GM12892 (cell line): ENCODE data around the gene GLDC.
"Not testable (repeated sequence)": the region's sequence is repeated elsewhere in the genome, so short reads cannot be mapped to it uniquely, and the experiment has no call there.

Experiments
- DNase-seq: peaks from one replicate; pipeline ENCODE4 v3.0.0; 2011; ENCODE audit not compliant: insufficient read length
- FAIRE-seq: peaks from 2 replicates; lab custom pipeline; 2011; peaks lifted over from hg19 to GRCh38; lab: Jason Lieb, UNC
- POLR2A ChIP-seq: IDR thresholded peaks from 2 replicates; pipeline ENCODE4 v1.6.1; 2011; ENCODE audit warnings: low read depth, low read length, control low read depth
- POLR2AphosphoS5 ChIP-seq: IDR thresholded peaks from 2 replicates; pipeline ENCODE4 v1.6.1; 2011; ENCODE audit warnings: low read depth, low read length, control low read depth
- TAF1 ChIP-seq: IDR thresholded peaks from 2 replicates; pipeline ENCODE4 v1.6.1; 2011; ENCODE audit warnings: low read depth, mild to moderate bottlenecking, control low read depth, low read length, borderline replicate concordance

The GLDC gene

DNA sequence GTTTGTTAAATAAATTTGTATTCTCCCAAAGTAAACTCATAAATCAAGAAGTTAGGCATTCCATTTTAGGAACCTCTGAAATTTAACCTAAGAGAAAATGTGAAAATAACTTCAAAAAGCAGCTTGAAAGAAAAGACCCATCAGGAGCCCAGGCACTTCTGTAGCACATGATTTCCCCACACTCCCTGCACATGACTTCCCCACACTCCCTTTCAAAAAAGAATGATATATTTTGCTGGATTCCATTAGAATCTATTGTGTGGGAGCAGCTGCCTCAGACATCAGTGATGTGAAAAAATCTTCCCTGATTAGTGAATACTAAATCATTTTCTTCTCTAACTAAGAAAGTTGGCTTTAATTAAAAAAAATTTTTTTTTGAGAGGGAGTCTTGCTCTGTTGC is 83.3 kb downstream of the GLDC start:
- TF ChIP-seq POLR2A (no peak), POLR2AphosphoS5 (no peak), TAF1 (no peak)
- DNase-seq (no peak), FAIRE-seq (no peak)

DNA sequence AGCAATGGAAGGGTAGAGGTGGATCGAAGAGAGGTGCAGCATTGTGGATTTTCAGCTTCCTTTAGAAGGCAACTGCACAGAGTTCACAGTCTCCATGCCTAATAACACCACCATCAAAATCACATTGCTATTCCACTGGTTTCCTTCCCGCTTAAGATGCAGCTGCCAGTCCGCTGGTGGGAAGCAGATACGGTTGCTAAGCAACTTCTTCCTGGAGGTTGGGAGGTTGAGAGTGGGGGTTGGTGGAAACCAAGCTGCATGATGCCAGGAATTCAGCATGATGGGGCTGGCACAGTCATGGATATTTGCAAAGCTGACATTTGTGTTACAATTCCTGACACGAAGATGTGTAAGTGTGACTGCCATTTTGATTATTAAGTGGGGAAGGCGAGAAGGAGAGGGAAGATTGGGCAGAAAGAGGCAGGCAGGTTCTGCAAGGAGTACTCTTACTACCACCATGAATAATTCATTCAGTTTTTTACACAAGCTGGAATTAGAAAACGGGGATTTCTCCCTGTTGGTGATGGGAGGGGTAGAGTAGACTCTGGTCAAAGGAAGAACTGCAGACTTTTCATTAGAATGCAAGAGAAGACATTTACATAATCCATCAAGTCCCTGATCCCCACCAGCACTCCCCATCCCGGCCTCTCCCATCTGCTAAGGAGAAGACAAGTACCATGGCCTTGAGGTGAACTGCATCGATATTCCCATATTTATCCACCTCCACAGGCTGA is 87.5 kb downstream of the GLDC start:
- DNase-seq = no peak
- TF ChIP-seq TAF1 = no peak
- TF ChIP-seq POLR2AphosphoS5 = no peak
- no peak for TF ChIP-seq POLR2A
- no peak for FAIRE-seq

DNA sequence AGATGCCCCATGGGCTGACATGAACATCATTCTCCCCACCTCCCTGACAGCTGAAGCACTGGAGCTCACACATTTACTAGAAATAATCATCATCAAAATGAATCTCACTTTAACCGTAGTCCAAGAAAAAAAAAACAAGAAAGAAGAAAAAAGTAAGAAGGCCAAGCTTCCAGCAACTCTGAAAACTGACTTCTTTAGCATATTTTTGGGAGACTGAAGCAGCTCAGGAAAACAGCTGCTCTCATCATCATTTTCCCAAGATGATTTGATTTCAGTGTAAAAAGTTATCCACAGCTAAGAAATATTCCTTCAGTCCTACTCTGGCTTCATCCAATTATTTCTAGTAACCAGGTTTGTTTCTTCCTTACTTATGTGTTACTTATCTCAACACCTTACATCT is 91.7 kb downstream of the GLDC start:
- FAIRE-seq = no peak
- TF ChIP-seq POLR2AphosphoS5 (no peak), TAF1 (no peak), POLR2A (no peak)

DNA sequence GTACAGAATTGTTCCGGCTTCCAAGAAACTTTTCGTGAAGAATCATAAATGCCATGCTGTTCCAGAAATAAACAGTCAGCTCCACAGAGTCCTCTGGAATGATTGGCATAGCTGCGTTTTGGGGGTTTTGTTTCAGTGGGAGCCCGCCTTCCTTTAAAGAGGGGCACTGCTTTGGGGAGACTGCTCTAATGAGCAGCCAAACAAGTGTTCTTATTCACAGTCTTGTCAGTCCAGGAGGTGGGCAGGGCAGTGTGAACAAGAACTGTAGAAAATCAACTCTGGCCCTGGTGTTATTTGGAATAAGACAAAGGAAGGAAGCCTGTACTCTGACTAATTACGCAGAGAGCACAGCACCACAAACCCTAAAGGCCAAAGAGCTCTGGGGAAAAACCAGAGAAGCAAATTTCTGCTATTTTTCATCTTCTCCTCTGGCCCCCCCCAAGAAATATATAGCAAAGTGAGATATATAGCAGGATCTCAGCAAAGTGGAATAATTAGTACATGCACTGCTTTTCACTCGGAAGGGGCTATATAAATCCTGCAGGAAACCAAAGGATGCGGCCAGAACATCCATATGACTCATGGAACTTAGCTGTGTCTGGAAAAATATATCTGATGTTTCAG is 92.9 kb downstream of the GLDC start:
- DNase-seq = no peak
- FAIRE-seq = peak; percentile 5
- no peak for TF ChIP-seq TAF1
- no peak for TF ChIP-seq POLR2AphosphoS5
- no peak for TF ChIP-seq POLR2A

More for the DNA sequence above, 91.7 kb downstream of the GLDC start:
- DNase-seq = no peak

DNA sequence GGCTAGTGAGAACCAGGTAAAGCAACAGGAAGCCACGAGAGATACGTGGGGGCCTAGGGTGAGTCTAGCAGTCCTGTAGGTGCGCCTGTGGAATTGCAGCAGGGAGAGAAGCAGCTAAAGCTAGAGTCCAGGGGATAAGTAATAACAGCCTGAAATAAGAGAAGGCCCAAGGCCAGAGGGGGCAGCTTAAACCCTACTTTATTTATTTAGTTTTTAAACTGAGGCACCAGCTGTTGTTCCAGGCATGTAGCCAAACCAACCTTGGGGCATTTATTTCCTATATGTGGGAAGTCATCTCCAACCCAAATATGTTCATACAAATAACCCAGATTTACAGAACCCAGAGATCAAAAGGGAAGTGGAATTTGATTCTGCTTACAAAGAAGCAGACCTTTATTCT is 93.5 kb downstream of the GLDC start:
- no peak for FAIRE-seq
- no peak for DNase-seq
- no peak for TF ChIP-seq POLR2A
- no peak for TF ChIP-seq POLR2AphosphoS5
- TF ChIP-seq TAF1 = no peak

DNA sequence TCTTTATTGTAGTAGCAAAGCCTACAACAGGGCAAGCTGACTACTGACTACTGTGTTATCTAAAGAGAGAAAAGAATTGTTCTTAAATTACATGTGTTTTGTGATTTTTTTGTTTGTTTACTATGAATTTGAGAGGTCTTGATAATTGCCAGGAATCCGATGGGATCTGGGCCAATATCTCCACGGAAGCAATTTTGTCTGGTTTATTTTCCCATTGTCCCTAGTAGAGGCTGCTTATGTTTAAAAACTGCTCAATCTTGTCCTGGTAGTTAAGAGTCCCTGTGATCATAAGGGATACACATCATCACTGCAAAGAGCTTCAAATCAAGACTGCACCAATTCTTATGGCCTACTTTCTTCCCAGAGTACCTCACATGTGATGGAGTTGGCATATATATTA is 94.4 kb downstream of the GLDC start:
- no peak for TF ChIP-seq POLR2A
- TF ChIP-seq TAF1 = no peak
- TF ChIP-seq POLR2AphosphoS5 = no peak
- no peak for DNase-seq

DNA sequence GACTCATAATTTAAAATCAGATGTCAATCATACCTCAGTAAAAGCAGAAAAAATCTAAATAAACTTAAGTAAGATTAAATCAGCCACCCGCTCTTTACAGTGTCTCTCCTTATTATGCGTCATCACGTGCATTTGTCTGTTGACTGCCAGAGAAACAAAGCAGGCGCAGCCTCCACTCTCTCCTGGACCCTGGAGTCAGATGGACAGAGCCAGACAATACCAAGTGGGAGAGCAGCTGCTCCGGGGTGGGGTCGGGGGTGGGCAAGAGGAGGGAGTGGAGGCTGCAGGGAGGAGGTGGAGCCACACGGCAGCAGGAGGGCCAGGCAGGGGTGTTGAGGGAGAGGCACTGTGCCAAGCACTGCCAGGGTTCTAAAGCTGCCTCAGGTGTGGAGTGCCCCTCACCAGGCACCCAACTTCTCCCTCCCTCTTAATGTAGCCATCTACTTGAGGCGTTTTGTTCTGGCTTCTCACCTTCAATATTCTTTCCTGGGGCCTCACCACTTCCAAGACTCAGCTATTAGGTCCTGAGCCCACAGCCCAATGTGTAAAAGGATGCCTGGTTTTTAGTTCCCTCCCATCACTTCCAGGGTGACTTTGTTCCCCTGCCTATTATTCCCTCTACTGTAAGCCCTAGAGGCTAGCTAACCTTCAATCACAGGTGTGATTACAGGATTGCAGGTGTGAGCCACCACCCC is 96.3 kb downstream of the GLDC start:
- no peak for TF ChIP-seq POLR2A
- FAIRE-seq (no peak), DNase-seq (no peak)

More for the DNA sequence above, 94.4 kb downstream of the GLDC start:
- no peak for FAIRE-seq

DNA sequence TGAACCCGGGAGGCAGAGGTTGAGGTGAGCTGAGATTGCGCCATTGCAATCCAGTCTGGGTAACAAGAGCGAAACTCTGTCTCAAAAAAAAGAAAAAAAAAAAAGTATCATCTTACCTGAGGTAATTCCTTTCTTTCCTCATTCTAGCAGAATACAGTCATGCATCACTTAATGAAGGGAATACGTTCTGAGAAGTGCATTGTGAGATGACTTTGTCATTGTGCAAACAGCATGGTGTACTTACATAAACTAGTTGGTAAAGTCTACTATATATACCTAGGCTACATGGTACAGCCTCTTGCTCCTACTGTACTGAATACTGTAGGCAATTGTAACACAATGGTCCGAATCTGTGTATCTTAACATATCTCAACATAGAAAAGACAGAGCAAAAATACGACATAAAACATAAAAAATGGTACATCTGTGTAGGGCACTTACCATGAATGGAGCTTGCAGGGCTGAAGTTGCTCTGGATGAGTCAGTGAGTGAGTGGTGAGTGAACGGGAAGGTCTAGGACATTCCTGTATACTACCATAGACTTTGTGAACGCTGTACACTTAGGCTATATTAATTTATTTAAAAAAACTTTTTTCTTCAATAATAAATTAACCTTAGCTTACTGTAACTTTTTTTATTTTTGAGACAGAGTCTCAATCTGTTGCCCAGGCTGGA is 100.4 kb downstream of the GLDC start:
- no peak for FAIRE-seq

DNA sequence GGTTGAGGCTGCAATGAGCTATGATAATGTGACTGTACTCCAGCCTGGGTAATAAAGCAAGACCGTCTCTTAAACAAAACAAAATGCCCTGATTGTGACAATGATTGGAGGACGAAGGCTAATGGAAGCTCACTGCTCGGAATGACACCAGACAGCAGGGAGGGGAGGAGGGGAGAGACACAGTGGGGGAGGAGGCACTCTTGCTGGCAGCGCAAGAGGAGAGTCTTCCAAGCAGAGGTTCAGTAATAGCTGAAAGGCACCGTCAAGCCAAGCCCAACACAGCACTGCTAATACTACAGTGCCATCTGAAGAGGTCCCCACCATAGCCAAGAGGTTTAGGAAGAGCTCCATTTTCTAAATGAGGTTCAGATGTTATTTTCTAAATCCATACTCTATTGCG is 102.3 kb downstream of the GLDC start:
- FAIRE-seq (no peak), DNase-seq (no peak)
- TF ChIP-seq TAF1 = no peak
- TF ChIP-seq POLR2AphosphoS5 = no peak
- TF ChIP-seq POLR2A = no peak

More for the DNA sequence above, 100.4 kb downstream of the GLDC start:
- DNase-seq = no peak
- TF ChIP-seq TAF1 = no peak

DNA sequence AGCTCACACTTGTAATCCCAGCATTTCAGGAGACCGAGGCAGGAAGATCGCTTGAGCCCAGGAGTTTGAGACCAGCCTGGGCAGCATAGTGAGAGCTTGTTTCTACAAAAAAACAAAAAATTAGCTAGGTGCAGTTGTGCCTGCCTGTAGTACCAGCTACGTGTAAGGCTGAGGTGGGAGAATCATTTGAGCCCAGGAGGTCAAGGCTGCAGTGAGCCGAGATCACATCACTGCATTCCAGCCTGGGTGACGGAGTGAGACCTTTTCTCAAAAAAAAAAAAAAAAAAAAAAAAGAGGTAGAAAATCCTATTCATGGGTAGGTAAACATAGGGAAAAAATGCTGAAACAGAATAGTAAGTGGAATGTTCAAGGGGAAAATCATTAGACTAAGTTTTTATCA is 102.9 kb downstream of the GLDC start:
- FAIRE-seq, DNase-seq: not testable (repeated sequence)

DNA sequence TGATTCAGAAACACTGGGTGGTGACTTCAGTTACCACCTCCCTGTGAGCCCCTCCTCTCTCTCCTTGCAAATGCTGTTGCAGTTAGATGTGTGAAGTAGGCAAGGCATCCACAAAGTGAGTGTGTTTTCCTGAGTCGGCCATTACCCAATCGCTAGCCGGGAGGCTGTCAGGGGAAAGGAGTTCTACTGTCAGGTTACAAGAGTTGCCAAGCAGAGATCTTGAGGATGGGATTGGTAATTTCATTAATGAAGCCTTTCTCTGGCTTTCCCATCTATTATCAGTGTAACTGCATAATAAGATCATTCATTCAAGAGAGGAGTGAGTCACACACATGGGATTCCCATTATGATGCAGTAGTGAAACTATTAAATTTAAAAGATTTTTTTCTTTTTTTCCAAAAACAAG is 106.9 kb downstream of the GLDC start:
- no peak for TF ChIP-seq POLR2AphosphoS5
- TF ChIP-seq POLR2A = no peak
- TF ChIP-seq TAF1 = no peak
- no peak for FAIRE-seq
- DNase-seq = no peak
